ENCODE measurements around the gene MTHFD1L. TPM values are rescaled to one million over a fixed set of nuclear protein-coding genes. Genes with fewer than 3 reads are reported as not detected.
A peak's percentile ranks its signal among the peaks of the same experiment; 100 is the strongest.

MTHFD1L gene
- total and polyA plus RNA-seq, 9 donors, result 17.3 to 26.9 (median 24.9) TPM

- DNase-seq, result peak; percentile 85
- no peak overlapping the region for H3K4me3 ChIP-seq (ENCODE audit: low read length)
Observed at GRCh38 chr6:151136141-151136755, 270.7 kb downstream of the MTHFD1L start.

GRCh38 chr6:151137542-151137941 is 272.0 kb downstream of the MTHFD1L start:
- Histone ChIP-seq H3K36me3 (ENCODE audit: control insufficient read depth, insufficient read depth, low read length) (no peaks in the 10 kb centered on the region), H3K4me1 (ENCODE audit: control insufficient read depth, insufficient read depth, low read length) (peaks cover 26% of the 10 kb centered on the region), H3K27me3 (ENCODE audit: control insufficient read depth, insufficient read depth, low read length) (no peaks in the 10 kb centered on the region), H3K9me3 (replicated peaks; ENCODE audit: control insufficient read depth, low read depth, low read length) (peaks cover 5% of the 10 kb centered on the region), H3K4me3 (ENCODE audit: low read length) (no peak overlapping the region), H3K27ac (ENCODE audit: low read length) (no peak overlapping the region)
- WGBS (ENCODE audit: insufficient coverage), result no CpG with 5 or more reads among the region's 6 CpGs
- no peak for DNase-seq

More at GRCh38 chr6:151136141-151136755, 270.7 kb downstream of the MTHFD1L start:
- peak overlapping the region; percentile 80 for H3K27ac ChIP-seq (ENCODE audit: low read length)
- no peaks in the 10 kb centered on the region for H3K36me3 ChIP-seq (ENCODE audit: control insufficient read depth, insufficient read depth, low read length)
- 38% methylated on average over 4 of the region's 12 CpGs for WGBS (ENCODE audit: insufficient coverage)
- H3K4me1 ChIP-seq (ENCODE audit: control insufficient read depth, insufficient read depth, low read length), result peaks cover 17% of the 10 kb centered on the region
- peaks cover 9% of the 10 kb centered on the region for H3K9me3 ChIP-seq (replicated peaks; ENCODE audit: control insufficient read depth, low read depth, low read length)
- H3K27me3 ChIP-seq (ENCODE audit: control insufficient read depth, insufficient read depth, low read length), result no peaks in the 10 kb centered on the region

DNA sequence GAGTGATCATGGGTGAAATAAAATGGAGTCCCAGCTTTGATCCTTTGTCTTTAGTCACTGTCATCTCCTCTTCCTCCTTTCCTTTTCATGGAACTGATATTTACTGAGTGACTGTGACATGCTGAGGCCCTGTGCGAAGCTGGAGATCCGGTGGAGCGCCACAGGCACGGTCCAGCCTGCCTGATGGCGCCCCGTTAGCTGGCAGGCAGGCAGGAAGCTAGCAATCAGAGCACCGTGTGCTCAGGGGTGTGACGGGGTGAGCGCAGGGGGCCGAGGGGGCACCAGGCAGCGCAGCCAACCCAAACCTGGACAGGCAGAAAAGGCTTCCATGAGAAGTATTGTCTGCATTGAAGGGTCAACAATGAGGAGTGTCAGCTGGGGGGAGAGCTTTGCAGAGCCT is 274.0 kb downstream of the MTHFD1L start:
- H3K36me3 ChIP-seq (ENCODE audit: control insufficient read depth, insufficient read depth, low read length), result no peaks in the 10 kb centered on the region
- WGBS (ENCODE audit: insufficient coverage), result 74% methylated on average over 11 of the region's 11 CpGs
- no peak overlapping the region for H3K4me3 ChIP-seq (ENCODE audit: low read length)

GRCh38 chr6:151140767-151141166 is 275.3 kb downstream of the MTHFD1L start:
- no peak overlapping the region for H3K4me3 ChIP-seq (ENCODE audit: low read length)
- H3K27ac ChIP-seq (ENCODE audit: low read length), result no peak overlapping the region
- no CpG with 5 or more reads among the region's 3 CpGs for WGBS (ENCODE audit: insufficient coverage)
- peak; percentile 66 for DNase-seq
- no peaks in the 10 kb centered on the region for H3K36me3 ChIP-seq (ENCODE audit: control insufficient read depth, insufficient read depth, low read length)
- no peaks in the 10 kb centered on the region for H3K9me3 ChIP-seq (replicated peaks; ENCODE audit: control insufficient read depth, low read depth, low read length)
- H3K4me1 ChIP-seq (ENCODE audit: control insufficient read depth, insufficient read depth, low read length), result peaks cover 37% of the 10 kb centered on the region
- no peaks in the 10 kb centered on the region for H3K27me3 ChIP-seq (ENCODE audit: control insufficient read depth, insufficient read depth, low read length)

More for the DNA sequence above, 274.0 kb downstream of the MTHFD1L start:
- peaks cover 4% of the 10 kb centered on the region for H3K9me3 ChIP-seq (replicated peaks; ENCODE audit: control insufficient read depth, low read depth, low read length)
- peaks cover 37% of the 10 kb centered on the region for H3K4me1 ChIP-seq (ENCODE audit: control insufficient read depth, insufficient read depth, low read length)
- DNase-seq, result no peak
- H3K27ac ChIP-seq (ENCODE audit: low read length), result no peak overlapping the region
- H3K27me3 ChIP-seq (ENCODE audit: control insufficient read depth, insufficient read depth, low read length), result no peaks in the 10 kb centered on the region

GRCh38 chr6:151141685-151142084 is 276.2 kb downstream of the MTHFD1L start:
- 42% methylated on average over 3 of the region's 5 CpGs for WGBS (ENCODE audit: insufficient coverage)
- Histone ChIP-seq H3K36me3 (ENCODE audit: control insufficient read depth, insufficient read depth, low read length) (no peaks in the 10 kb centered on the region), H3K27me3 (ENCODE audit: control insufficient read depth, insufficient read depth, low read length) (no peaks in the 10 kb centered on the region), H3K4me1 (ENCODE audit: control insufficient read depth, insufficient read depth, low read length) (peaks cover 30% of the 10 kb centered on the region), H3K27ac (ENCODE audit: low read length) (peak overlapping the region; percentile 45), H3K4me3 (ENCODE audit: low read length) (no peak overlapping the region), H3K9me3 (replicated peaks; ENCODE audit: control insufficient read depth, low read depth, low read length) (no peaks in the 10 kb centered on the region)
- DNase-seq, result peak; percentile 40

DNA sequence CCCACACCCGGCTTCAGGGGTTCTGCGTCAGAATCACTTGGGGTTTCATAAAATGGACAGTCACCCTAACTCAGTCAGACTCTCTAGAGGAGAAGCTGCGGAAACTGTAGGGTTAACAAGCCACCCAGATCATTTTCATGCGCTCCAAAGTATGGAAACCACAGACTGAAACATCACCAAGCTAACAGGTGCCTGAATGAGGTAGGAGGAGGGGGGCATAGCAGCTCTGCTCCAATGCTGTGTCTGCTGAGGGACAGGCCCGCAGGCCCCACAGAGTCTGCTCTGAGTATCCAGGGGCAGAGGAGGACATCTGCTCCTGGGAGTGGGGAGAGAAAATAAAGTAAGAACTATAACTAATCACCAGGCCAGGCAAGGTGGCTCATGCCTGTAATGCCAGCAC is 277.2 kb downstream of the MTHFD1L start:
- Histone ChIP-seq H3K36me3 (ENCODE audit: control insufficient read depth, insufficient read depth, low read length) (no peaks in the 10 kb centered on the region), H3K4me3 (ENCODE audit: low read length) (no peak overlapping the region), H3K4me1 (ENCODE audit: control insufficient read depth, insufficient read depth, low read length) (peaks cover 25% of the 10 kb centered on the region), H3K27me3 (ENCODE audit: control insufficient read depth, insufficient read depth, low read length) (no peaks in the 10 kb centered on the region), H3K9me3 (replicated peaks; ENCODE audit: control insufficient read depth, low read depth, low read length) (no peaks in the 10 kb centered on the region), H3K27ac (ENCODE audit: low read length) (no peak overlapping the region)
- WGBS (ENCODE audit: insufficient coverage), result 80% methylated on average over 2 of the region's 5 CpGs
- peak; percentile 52 for DNase-seq

- Histone ChIP-seq H3K27me3 (ENCODE audit: control insufficient read depth, insufficient read depth, low read length) (no peaks in the 10 kb centered on the region), H3K27ac (ENCODE audit: low read length) (no peak overlapping the region), H3K4me1 (ENCODE audit: control insufficient read depth, insufficient read depth, low read length) (peaks cover 27% of the 10 kb centered on the region), H3K4me3 (ENCODE audit: low read length) (no peak overlapping the region), H3K9me3 (replicated peaks; ENCODE audit: control insufficient read depth, low read depth, low read length) (no peaks in the 10 kb centered on the region), H3K36me3 (ENCODE audit: control insufficient read depth, insufficient read depth, low read length) (no peaks in the 10 kb centered on the region)
- WGBS (ENCODE audit: insufficient coverage), result 75% methylated on average over 2 of the region's 4 CpGs
- DNase-seq, result no peak
Observed at GRCh38 chr6:151143337-151143736, 277.8 kb downstream of the MTHFD1L start.

GRCh38 chr6:151143806-151144205 is 278.3 kb downstream of the MTHFD1L start:
- Histone ChIP-seq H3K4me3 (ENCODE audit: low read length) (no peak overlapping the region), H3K27me3 (ENCODE audit: control insufficient read depth, insufficient read depth, low read length) (no peaks in the 10 kb centered on the region), H3K36me3 (ENCODE audit: control insufficient read depth, insufficient read depth, low read length) (no peaks in the 10 kb centered on the region), H3K27ac (ENCODE audit: low read length) (no peak overlapping the region), H3K4me1 (ENCODE audit: control insufficient read depth, insufficient read depth, low read length) (peaks cover 27% of the 10 kb centered on the region), H3K9me3 (replicated peaks; ENCODE audit: control insufficient read depth, low read depth, low read length) (no peaks in the 10 kb centered on the region)
- WGBS (ENCODE audit: insufficient coverage), result 85% methylated on average over 6 of the region's 6 CpGs
- DNase-seq, result no peak

GRCh38 chr6:151147118-151147832 is 281.8 kb downstream of the MTHFD1L start:
- no peak for DNase-seq
- H3K9me3 ChIP-seq (replicated peaks; ENCODE audit: control insufficient read depth, low read depth, low read length), result no peaks in the 10 kb centered on the region
- H3K27me3 ChIP-seq (ENCODE audit: control insufficient read depth, insufficient read depth, low read length), result no peaks in the 10 kb centered on the region
- H3K27ac ChIP-seq (ENCODE audit: low read length), result no peak overlapping the region
- H3K4me3 ChIP-seq (ENCODE audit: low read length), result no peak overlapping the region
- WGBS (ENCODE audit: insufficient coverage), result 92% methylated on average over 10 of the region's 14 CpGs
- H3K4me1 ChIP-seq (ENCODE audit: control insufficient read depth, insufficient read depth, low read length), result peaks cover 14% of the 10 kb centered on the region
- no peaks in the 10 kb centered on the region for H3K36me3 ChIP-seq (ENCODE audit: control insufficient read depth, insufficient read depth, low read length)

GRCh38 chr6:151148111-151148510 is 282.6 kb downstream of the MTHFD1L start:
- no peaks in the 10 kb centered on the region for H3K9me3 ChIP-seq (replicated peaks; ENCODE audit: control insufficient read depth, low read depth, low read length)
- no peak overlapping the region for H3K4me3 ChIP-seq (ENCODE audit: low read length)
- WGBS (ENCODE audit: insufficient coverage), result 56% methylated on average over 6 of the region's 8 CpGs
- no peaks in the 10 kb centered on the region for H3K27me3 ChIP-seq (ENCODE audit: control insufficient read depth, insufficient read depth, low read length)
- DNase-seq, result no peak
- no peaks in the 10 kb centered on the region for H3K36me3 ChIP-seq (ENCODE audit: control insufficient read depth, insufficient read depth, low read length)
- H3K27ac ChIP-seq (ENCODE audit: low read length), result no peak overlapping the region
- H3K4me1 ChIP-seq (ENCODE audit: control insufficient read depth, insufficient read depth, low read length), result peaks cover 8% of the 10 kb centered on the region
